SKM-1 (cell line): ENCODE results near the gene MYO15A.

Experiments used
- DNase-seq: peaks from one replicate; lab custom pipeline; 2025; ENCODE audit not compliant: unreplicated experiment; lab: John Stamatoyannopoulos, UW

The MYO15A gene

DNA sequence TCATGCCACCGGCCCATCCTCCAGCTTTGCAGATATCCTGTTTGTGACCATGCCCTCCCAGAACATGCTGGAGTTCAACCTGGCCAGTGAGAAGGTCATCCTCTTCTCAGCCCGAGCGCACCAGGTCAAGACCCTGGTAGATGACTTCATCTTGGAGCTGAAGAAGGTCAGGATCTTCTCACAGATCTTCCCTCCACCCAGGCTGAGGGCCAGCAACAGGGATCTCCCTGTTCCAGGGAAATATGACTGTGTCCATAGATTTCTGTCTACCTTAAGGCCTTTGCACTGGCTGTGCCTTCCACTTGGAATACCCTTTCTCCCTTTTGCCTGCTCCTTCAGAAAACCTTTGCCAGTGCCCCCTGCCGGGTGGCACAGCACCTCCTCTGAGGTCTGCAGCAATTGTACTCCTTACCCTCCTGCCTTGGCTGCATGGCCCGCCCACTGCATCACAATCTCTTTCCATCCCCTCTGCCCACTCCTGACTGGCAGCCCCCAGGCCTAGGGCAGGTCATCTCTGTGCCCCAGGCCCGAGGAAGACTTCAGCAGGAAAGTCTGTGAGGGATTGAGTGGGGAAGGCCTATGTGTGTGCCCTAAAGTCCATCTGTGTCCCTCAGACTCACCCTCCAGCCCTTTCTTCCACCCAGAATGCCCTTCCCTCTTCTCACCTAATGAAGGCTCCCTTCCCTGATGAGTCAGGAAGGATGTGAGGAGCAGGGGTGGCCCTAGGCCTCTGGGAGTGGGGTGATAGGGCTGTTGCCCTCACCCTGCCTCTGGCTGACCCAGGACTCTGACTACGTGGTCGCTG is 47.8 kb downstream of the MYO15A start:
- DNase-seq: no peak

DNA sequence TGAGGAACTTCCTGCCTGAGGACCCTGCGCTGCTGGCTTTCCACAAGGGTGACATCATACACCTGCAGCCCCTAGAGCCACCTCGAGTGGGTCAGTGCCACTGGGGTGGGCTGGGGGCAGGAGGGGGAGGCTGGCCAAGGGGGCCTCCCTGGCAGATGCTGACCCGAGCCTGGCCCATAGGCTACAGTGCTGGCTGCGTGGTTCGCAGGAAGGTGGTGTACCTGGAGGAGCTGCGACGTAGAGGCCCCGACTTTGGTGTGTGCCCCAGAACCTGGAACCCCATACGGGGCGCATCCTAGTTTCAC is 48.4 kb downstream of the MYO15A start:
- no peak for DNase-seq

DNA sequence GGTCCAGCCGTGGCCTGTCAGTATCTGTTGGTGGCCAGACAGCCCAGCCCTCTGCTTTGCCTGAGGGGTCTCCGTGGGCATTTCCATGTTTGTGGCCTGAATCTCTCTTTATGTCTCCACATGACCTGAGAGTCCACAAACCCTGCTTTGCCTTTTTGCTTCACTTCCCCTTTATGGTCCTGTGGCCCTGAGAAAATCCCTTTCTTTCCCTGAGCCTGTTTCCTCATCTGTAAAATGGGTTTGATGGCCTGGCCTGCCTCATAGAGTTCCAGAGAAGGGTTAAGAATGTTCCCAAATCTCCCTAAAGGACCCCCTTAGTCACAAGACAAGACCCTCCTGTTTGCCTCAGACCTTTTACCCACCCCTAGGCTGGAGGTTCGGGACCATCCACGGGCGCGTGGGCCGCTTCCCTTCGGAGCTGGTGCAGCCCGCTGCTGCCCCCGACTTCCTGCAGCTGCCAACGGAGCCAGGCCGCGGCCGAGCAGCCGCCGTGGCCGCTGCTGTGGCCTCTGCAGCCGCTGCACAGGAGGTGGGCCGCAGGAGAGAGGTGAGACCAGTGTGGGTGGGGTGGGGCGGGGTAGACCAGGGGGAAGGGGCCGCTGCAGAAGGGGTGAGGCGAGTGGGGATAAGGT is 48.9 kb downstream of the MYO15A start:
- DNase-seq: no peak

DNA sequence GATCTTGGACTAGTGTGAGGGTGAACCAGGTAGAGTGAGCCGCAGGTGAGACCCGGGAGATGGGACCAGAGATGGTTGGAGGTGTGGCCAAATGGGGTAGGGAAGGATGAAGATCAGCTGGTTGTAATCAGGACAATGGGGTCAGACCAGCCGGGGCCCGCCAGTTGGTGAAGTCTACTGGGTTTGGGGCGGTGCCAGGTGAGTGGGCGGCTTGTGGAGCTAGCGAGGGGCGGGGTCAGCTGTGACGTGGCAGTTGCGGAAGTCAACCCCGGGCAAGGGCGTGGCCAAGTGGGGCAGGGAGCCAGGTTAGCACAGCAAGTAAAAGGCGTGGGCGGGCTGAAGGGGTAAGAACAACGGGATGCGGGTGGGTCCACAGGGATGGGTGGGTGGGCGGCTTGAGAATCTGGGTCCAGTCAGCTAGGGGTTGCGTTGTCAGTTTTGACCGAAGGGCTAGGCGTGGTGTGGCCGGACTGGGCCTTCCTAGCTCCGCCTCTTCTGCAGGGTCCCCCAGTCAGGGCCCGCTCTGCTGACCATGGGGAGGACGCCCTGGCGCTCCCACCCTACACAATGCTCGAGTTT is 49.6 kb downstream of the MYO15A start:
- DNase-seq: no peak

DNA sequence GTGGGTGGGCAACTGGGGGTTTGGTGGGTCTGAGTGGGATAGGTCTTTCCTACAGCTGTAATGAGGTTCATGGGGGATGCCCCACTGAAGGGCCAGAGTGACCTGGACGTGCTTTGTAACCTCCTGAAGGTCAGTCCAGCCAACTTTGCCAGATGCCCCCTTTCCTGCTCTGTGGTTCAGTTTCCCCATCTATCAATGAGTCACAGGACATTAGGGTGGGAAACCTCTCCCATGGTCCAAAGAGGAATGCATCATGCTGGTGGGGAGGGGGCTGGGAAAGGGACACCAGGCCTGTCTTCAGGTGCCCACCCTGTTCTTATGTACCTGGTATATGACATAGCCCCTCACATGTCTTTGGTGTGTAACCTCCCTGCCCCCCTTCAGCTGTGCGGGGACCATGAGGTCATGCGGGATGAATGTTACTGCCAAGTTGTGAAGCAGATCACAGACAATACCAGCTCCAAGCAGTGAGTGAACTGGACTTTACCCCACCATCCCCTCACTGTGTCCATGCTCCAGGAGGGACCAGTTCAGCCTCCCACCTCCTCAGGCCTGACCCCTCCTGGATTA is 51.1 kb downstream of the MYO15A start:
- DNase-seq: no peak

DNA sequence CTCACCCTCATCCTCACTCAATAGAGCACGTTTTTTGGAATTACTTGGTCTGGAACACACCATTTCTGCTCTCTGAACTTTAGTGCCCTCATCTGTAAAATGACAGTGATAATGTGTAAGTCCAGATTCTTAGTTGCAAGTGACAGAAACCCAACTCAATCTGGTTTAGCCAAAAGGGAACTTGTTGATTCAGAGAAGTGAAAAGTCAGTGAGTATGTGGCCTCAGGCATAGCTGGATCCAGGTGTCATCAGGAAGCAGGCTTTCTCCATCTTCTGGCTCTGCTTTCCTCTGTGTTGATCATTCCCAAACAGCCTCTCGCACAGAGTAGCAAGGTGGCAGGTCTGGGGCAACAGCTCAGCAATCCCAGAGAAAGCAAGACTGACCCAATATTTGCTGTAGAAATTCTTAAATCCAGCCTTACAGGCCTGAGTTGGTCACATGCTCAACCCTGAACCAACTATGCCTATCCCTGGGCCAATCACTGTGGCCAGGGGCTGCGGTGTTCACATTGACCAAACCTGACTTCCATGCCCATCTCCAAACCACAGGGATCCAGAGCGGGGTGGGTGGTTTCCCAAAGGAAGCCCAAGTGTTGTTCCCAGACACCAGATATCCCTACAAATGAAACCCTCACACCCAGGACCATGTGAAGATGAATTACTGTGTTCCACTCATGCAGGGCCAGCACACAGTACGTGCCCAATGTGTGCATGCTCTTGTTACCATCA is 51.7 kb downstream of the MYO15A start:
- DNase-seq: no peak

DNA sequence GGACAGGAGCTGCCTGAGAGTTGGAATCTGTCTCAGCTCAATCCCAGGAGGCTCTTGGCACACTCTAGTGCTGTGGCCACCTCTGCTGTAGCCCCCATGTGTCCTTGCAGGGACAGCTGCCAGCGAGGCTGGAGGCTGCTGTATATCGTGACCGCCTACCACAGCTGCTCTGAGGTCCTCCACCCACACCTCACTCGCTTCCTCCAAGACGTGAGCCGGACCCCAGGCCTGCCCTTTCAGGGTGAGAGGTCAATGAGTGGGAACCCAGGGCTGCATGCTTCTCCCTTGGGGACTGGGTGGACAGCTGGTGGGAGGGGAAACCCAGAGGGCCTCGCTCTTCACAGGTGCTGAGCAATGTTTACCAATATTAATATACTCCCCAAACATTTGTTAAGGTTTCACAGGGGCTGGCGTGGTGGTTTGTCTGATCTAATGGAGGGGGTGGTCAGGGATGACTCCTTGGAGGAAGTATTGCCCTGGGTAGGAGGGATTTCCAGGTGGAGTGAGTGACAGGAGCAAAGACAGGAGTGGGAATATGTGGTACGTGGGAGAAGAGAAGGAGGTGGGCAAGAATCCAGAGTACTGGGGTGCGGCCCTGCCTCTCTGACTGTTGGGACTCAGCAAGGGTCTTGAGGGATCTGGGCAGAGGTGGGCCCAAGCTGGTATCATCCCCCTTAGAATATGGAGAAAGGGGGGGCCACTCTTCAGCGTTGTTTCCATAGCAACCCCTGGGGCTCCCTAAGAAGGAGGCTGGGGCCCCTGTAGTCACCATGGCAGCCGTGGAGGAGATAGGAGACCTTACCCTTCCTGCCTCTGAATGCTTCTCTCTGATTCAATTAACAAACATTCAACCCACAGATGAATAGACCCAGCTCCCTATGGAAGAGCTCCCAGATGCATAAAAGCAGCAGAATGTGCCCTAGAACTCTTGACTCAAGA is 52.9 kb downstream of the MYO15A start:
- DNase-seq: no peak

DNA sequence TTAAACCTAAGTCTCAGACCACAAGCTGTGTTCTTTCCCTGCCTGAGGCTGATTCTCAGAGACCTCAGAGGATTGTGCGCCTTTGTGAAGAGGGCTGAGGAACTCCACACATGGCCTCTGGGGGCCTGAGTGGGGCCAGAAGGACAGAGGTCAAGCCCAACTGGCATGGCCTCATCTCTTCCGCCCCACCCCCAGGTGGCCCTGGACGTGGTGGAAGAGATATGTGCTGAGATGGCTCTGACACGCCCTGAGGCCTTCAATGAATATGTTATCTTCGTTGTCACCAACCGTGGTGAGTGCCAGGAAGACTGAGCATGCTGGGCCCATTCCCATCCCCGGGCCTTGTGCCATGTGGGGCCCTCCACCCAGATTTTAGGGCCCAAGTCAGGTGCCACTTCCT is 55.0 kb downstream of the MYO15A start:
- DNase-seq: no peak

DNA sequence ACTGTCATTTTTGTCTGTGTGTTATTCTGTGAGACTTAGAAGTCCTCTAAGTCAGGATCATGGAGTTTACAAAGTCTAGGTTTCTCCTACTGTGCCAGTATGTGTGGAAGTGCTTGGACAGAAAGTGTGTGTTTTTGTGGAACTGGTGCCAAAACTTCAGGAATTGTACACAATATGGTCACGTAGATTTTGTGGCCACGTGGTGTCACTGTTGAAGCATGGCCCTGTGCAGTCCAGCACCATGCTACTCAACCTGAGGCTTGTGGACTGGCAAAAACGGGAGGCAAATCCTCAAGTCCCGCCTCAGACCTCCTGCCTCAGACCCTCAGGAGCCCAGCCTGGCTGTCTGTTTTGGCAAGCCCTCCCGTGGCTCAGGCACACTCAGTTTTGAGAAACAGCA is 58.3 kb downstream of the MYO15A start:
- DNase-seq: no peak

DNA sequence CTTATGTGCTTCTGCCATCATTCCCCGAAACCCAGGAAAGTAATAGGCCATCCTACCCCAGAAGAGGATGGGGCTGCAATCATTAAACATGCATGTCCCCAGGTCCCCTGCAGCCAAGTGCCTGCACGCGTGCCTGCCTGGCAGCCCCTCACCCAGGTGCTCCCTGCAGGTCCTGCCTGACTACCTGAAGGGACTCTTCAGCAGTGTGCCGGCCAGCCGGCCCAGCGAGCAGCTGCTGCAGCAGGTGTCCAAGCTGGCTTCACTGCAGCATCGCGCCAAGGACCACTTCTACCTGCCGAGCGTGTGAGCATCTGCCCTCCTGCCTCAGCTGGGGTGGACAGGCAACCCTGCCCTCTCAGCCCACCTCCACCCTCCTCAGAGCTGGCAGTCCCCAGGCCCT is 58.9 kb downstream of the MYO15A start:
- no peak for DNase-seq

DNA sequence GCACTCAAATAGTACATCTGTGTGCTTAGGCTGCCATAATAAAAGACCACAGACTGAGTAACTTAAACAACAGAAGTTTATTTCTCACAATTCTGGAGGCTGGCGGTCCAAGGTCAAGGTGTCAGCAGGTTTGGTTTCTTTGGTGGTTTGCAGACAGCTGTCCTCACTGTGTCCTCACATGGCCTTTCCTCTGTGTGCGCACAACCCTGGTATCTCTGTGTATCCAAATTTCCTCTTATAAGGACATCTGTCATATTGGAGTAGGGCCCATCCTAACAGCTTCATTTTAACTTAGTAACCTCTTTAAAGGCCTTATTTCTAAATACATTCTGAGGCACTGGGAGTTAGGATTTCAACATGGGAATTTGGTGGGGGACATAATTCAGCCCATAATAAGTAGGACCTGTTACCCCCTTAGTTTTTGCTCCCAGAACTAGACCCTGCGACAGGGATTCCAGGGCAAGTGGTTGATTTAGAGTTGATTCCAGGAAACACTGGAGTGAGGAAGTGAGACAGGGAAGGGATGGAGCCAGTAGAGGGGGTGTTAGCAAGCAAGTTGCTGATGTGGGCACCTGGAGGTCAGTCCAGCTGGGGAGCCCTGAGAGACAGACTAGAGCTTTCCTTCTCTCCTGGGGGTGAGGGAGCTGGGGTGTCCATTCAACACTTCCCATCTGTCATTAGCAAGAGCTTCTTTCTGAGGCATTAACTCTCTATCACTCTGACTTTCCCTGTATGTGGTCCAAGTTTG is 64.1 kb downstream of the MYO15A start:
- DNase-seq: no peak

DNA sequence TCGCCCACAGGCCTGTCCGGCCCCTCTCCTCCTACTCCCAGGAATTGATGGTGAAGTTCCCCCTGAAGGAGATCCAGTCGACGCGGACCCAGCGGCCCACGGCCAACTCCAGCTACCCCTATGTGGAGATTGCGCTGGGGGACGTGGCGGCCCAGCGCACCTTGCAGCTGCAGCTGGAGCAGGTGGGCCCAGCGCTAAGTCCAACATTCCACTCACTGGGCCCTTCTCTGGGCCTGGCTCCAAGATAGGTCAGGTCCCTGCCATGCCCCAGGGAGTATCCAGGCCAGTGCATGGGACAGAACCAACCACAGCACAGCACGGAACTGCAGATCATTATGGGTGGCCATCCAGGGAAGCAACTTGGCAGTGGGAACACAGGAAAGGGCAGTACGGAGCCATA is 65.2 kb downstream of the MYO15A start:
- no peak for DNase-seq

DNA sequence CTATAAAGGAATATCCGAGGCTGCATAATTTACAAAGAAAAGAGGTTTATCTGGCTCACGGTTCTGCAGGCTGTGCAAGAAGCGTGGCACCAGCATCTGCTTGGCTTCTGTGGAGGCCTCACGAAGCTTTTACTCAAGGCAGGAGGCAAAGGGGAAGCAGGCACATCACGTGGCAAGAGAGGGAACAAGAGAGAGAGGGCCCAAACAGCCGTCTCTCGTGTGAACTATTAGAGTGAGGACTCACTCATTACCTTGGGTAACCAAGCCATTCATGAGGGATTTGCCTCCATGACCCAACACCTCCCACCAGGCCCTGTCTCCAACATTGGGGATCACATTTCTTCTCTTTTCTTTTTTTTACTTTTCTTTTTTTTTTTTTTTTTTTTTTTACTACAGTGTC is 67.6 kb downstream of the MYO15A start:
- peak; percentile 74 for DNase-seq

DNA sequence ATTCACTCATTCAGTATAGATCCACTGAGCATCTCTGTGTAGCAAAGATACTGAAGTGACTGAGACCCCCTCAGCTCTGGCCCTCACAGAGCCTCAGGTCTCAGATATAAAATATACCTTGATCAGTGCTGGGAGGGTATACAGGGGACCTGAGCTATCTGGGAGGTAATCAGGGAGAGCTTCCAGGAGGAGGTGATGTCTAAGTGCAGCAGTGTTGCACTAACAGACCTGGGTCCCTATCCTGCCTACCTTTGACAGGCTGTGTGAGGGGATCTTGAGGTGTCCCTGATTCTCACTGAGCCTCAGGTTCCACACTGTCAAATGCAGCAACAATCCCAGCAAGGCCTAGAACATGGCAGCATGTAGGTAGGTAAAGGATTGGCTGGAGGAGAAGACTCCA is 68.6 kb downstream of the MYO15A start:
- no peak for DNase-seq

DNA sequence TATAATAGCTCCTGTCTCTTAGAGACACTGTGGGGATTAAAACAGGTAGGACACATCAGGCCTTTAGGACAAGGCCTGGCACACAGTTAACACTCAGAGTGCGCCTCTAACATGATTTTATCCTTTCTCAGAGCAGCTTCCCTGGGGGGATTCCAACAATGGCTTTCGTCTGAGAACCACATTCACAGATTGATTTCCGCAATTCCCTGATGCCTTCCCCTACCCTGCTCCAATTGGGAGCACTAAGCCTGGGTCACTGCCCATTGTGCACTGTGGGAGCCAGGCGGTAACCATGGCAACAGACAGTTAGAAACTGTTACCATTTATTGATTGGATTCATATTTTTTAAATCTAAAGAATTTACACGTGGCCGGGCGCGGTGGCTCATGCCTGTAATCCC is 69.2 kb downstream of the MYO15A start:
- DNase-seq: no peak

DNA sequence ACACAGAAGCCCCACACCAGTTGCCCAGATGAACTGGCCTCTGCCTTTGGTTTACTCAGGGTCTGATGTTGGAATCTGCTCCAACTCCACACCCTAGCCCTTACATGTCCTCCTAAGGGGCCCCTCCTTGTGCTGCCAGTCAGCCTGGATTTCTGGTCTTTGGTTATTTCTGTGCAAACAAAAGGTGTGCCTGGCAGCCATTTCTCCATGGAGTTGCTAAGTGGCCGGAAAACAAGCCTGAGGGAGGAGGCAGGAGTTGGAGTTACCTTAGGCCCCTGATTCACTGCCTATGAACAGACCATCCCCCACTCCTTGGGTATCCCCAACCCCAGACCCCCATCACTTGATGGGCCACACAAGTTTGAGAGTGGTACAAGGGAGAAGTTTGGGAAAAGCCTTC is 70.6 kb downstream of the MYO15A start:
- DNase-seq: no peak

DNA sequence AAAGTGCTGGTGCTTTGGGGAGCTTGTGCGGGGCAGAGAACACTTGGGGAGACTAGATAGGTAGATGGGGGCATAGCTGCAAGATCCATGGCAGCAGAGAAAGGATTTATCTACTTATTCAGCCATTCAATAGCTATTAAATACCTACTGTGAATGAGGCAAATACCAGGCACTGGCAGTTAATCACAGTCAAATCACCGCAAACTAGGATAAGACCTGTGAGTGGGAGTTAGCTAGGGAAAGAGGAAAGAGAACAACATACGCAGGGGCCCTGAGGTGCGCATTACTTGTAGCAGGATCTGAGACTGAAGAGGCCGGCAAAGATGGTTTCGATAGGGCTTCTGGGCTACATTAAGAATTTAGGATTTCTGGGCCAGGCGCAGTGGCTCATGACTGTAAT is 71.2 kb downstream of the MYO15A start:
- no peak for DNase-seq

DNA sequence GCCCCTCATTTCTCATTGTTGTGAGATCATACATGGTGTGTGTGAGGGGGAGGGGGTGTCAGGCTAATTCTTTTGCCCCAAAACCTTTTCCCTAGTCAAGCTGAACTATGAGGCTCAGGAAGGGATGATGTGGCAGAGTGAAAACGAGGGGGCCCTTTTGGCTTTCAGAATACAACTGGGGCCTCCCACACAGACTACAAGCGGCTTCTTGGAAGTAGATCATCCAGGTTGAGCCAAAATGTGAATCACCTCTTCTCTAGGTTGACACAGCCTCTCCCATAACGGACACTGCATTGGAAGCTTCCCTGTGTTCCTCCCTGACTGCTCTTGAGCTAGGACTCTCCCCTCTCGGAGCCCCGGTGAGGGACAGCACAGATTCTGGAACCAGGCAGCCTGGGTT is 72.8 kb downstream of the MYO15A start:
- no peak for DNase-seq

DNA sequence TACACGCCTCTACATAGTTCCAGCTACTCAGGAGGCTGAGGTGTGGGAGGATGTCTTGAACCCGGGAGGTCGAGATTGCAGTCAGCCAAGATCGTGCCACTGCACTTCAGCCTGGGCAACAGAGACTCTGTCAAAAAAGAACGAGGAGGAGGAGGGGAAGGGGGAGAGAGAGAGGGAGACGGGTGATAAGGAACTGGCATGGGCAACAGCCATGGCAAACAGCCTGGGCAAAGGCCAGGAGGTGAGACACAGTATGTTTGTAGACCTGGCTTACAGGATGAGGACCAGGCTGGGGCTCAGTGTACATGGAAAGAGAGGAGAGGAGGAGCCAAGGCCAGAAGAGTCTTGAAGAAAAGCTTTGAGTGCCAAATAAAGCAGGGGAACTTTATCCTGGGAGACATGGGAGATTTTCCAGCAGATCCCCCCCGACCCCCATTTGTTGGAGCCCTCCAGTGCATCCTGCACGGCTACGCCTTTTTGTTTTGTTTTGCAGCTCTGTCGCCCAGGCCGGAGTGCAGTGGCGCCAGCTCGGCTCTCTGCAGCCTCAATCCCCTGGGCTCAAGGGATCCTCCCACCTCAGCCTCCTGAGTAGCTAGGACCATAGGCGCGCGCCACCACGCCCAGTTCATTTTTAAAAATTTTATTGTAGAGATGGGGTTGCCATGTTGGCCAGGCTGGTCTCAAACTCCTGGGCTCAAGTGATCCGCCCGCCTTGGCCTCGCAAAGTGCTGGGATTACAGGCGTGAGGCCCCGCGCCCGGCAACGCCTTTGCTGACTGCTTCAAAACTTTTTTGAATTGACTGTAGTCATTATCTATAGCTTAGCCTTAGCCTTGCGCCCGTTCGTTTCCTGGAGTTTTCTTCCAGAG is 73.8 kb downstream of the MYO15A start:
- DNase-seq: no peak
